Left renal pelvis (tissue), 4 donors: ENCODE results near the gene TMPO. TPM values are rescaled to one million over a fixed set of nuclear protein-coding genes. Genes with fewer than 3 reads are reported as not detected.
"Not testable (repeated sequence)": the region's sequence is repeated elsewhere in the genome, so short reads cannot be mapped to it uniquely, and the experiment has no call there.

ENCODE experiments used
- DNase-seq, 4 donors: peaks; one replicate each; pipeline ENCODE4 v3.0.0-alpha.2; 2013; ENCODE audit warnings: low read depth in 4 of 4, low spot score in 3 of 4
- polyA plus RNA-seq, 4 donors: library from polyadenylated mRNA; unstranded; fragments of 120-200 nt; gene quantifications; one replicate each; pipeline ENCODE4 v1.2.1, GENCODE V29; 2013; ENCODE audit not compliant: insufficient read length in 4 of 4

Gene TMPO
- polyA plus RNA-seq, 4 donors = 187 to 215 (median 201) TPM

- DNase-seq = no peak
These were observed 6.3 kb upstream of the TMPO start for GRCh38 chr12:98509063-98509462.

DNA sequence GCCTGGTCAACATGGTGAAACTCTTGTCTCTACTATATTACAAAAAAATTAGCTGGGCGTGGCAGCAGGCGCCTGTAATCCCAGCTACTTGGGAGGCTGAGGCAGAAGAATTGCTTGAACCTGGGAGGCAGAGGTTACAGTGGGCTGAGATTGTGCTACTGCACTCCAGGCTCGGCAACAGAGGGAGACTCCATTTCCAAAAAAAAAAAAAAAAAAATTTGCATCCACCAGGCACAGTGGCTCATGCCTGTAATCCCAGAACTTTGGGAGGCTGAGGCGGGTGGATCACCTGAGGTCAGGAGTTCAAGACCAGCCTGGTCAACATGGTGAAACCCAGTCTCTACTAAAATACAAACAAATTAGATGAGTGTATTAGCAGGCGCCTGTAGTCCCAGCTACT is 3.6 kb upstream of the TMPO start:
- DNase-seq = not testable (repeated sequence)

DNA sequence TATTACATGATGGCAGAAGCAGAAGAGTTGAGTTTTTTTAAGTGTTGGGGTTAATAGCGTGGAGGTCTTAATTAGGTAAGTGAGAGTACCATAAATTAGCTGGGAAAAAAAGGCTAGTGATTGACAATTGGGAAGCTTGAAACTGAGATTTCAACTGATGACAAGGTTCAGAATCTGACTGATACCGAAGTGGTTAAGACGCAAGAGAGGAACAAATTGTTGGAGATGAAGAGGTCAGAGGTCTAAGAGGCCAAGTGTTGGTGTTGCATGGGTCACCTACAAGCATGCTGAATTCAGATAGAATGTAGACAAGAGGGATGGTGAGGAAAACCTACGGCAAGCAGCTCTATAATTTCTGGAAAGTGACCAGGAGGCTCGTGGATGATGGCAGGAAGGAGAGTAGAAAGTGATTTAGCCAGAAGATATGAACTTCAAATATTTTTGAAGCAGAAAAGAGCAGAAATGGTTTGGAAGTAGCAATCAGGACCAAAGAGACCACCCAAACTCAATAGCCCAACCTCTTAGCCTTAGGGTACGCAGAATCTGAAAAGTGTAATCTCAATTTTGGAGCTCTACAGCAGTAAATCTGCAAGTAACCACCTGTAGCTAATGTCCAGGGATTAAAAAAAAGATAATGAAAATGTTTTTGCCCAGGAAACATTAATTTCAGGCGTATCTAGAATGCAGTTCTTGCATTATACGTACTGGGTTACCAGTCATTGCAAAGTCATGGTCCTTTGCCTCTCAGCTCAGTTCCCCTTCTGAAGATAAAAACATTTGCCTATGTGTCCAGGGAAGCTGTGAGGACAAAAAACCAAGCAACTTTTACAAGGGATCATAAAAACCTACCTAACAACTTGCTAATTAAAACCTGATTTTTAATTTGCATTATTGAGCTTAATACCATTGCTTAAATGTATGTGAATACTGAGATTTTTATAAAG is 1.7 kb upstream of the TMPO start:
- DNase-seq = no peak

DNA sequence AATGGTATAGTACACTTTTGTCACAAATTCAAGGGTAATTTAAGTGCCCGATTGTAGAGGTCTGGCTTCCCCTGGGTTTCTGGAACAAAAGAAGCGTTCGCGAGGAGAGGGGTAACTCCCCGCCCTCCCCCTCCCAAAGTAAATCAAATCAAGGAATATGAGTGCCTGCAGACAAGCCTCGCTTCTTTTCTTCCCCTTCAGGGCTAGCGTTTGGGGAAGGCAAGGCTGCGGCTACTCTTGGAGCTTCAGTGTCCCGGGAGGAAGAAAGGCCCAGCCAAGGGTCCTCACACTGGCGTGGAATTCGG is 456 bp upstream of the TMPO start:
- DNase-seq = no peak

DNA sequence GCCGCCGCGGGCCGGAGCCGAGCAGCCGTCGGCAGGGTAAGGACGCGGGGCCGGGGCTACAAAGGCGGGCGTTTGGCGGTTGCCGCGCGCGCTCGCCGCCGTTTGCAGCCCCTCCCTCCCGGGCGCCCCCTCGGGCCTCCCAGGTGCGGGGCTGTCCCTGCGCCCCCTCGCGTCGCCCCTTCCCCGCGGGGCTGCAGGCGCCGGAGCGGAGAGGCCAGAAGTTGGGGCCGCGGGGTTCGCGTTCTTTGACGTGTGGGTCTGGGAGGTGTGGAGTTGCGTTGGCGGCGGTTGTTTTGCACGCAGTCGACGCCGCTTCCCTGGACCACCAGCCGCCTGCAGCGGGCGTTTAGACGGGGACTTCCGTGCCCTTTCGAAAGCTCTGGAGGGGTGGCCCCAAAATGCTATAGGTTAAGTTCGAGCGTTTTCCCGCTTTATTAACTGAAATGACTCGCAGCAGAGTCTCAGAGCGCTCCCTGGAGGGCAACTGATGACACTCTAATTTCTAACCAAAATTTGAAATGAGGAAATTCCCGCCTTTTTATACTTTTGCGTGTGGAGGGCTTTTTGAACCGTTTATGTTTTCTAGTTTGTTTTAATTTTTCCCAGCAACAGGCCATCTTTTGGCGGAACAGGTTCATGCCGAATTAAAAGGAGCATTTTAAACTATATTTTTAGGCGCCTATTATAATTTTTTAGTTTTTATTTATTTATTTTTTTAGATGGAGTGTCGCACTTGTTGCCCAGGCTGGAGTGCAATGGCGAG is 902 bp downstream of the TMPO start:
- peak in 3 of 4 donors; percentile 70 to 80 (median 70) for DNase-seq

DNA sequence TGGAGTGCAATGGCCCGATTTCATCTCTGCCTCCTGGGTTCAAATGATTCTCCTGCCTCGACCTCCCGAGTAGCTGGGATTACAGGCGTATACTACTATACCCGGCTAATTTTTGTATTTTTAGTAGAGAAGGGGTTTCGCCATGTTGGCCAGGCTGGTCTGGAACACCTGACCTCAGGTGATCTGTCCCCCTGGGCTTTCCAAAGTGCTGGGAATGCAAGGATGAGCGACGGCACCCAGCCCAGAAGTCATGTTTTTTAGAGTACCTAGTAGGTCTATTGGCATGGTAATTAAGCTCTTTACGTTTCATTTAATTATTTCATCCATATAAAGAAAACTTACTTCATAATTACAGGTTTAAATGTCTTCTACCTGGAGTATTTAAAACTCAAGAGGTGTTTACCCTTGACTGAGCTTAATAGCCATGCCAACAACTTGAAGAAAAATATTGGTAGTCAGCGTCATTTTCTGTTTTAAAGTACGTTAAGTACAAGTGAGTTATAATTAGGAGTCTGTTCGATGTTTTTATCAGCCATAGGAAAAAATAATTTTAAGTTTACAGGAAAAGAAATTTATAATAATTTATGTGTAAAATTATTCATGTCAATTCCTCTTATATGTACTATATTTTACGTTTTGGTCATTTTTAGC is 4.0 kb downstream of the TMPO start:
- DNase-seq = no peak

GRCh38 chr12:98530068-98530467 is 14.7 kb downstream of the TMPO start:
- DNase-seq = no peak

DNA sequence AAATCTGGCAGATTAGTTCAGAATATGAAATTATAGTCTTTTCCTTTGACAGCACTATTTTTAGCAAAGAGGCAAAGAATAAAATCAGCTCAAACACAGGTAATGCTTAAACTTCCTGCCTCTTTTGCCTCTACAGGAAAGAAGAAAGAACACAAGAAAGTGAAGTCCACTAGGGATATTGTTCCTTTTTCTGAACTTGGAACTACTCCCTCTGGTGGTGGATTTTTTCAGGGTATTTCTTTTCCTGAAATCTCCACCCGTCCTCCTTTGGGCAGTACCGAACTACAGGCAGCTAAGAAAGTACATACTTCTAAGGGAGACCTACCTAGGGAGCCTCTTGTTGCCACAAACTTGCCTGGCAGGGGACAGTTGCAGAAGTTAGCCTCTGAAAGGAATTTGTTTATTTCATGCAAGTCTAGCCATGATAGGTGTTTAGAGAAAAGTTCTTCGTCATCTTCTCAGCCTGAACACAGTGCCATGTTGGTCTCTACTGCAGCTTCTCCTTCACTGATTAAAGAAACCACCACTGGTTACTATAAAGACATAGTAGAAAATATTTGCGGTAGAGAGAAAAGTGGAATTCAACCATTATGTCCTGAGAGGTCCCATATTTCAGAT is 17.4 kb downstream of the TMPO start:
- no peak for DNase-seq

DNA sequence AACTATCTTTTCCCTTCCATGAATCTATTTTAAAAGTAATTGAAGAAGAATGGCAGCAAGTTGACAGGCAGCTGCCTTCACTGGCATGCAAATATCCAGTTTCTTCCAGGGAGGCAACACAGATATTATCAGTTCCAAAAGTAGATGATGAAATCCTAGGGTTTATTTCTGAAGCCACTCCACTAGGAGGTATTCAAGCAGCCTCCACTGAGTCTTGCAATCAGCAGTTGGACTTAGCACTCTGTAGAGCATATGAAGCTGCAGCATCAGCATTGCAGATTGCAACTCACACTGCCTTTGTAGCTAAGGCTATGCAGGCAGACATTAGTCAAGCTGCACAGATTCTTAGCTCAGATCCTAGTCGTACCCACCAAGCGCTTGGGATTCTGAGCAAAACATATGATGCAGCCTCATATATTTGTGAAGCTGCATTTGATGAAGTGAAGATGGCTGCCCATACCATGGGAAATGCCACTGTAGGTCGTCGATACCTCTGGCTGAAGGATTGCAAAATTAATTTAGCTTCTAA is 18.4 kb downstream of the TMPO start:
- no peak for DNase-seq

DNA sequence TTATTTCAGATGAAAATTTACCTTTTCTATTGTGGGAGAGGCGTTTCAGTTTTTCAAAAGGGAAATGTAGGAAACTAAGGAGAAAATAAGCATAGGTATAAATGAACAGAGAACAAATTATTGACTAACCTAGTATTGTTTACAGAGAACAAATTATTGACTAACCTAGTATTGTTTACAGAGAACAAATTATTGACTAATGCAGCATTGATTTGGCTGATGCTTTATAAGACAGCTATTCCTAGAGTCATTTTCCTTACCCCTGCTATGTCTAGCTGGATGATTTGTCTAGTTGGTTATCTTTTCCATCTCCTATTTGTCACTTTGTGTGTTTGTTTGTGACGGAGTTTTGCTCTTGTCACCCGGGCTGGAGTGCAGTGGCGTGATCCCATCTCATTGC is 22.6 kb downstream of the TMPO start:
- no peak for DNase-seq

DNA sequence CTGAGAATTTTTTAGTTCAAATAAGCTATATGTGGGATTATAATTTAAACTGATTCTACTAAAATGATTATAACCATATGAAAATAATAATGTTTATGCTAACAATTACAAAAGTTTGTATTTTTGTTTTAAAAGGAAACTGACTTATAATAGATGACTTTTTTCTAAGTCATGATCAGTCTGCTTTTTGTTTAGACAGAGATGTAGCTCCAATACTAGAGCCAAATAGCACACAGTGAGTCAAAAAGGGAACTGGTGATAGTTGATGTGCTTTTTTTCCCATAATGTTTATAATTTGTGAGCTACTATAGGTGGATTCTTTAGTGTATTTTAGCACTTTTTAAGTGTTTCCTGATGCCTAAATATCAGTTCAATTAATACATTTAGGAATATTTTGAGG is 28.3 kb downstream of the TMPO start:
- no peak for DNase-seq

GRCh38 chr12:98544751-98545150 is 29.4 kb downstream of the TMPO start:
- no peak for DNase-seq

DNA sequence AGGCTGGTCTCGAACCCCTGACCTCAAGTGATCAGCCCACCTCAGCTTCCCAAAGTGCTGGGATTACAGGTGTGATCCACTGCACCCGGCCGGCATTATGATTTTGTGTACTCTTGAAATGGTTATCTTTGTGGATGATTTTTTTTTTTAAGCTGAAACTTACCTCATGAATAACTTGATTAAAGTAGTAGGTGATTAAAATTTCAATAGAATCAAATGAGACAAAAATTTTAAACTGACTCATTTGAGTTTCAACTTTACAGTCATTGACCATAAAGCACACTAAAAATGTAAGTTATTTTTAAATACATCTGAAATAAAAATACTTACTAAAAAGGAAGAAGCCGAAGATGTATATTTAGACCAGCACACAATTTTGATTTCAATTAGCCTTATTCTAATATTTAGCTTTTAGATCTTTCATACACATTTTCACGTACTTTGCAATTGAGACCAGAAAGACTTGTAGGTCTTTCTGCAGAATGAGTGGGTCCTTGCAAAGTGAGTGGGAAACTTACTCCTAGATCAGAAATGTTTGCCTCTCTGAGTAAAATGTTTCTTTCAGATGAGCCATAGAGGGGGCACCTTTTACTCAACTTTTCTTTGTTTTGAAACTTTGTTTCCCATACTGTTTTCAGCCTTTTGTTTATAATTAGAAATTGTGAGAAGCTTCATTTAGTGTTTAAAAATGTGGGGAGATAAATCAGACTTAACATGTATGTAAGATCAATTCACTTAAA is 34.2 kb downstream of the TMPO start:
- DNase-seq = no peak

- no peak for DNase-seq
These were observed 36.4 kb downstream of the TMPO start for GRCh38 chr12:98551787-98552186.

DNA sequence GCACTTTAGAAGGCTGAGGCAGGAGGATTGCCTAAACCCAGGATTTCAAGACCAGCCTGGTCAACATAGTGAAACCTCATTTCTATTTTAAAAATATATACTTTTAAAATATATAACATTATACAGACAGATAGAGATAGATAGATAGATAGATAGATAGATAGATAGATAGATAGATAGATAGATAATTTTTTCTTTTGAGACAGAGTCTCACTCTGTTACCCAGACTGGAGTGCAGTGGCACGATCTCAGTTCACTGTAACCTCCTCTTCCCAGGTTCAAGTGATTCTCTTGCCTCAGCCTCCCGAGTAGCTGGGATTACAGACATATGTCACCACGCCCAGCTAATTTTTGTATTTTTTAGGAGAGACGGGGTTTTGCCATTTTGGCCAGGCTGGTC is 42.7 kb downstream of the TMPO start:
- not testable (repeated sequence) for DNase-seq

DNA sequence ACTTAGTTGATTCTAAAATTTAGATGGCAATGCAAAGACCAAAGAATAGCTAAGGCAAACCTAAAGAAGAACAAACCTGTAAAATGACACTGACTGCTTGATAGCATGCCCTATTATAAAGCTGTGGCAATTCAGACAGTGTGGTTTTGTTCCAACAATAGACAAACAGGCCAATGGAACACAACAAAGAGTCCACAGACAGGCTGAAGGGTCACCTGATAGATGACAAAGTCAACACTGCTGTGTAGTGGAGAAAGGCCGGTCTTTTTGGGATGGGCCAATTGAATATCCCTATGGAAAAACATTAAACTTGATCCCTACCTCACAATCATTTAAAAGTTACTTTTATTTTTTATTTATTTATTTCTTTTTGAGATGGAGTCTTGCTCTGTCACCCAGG is 44.3 kb downstream of the TMPO start:
- DNase-seq = no peak

DNA sequence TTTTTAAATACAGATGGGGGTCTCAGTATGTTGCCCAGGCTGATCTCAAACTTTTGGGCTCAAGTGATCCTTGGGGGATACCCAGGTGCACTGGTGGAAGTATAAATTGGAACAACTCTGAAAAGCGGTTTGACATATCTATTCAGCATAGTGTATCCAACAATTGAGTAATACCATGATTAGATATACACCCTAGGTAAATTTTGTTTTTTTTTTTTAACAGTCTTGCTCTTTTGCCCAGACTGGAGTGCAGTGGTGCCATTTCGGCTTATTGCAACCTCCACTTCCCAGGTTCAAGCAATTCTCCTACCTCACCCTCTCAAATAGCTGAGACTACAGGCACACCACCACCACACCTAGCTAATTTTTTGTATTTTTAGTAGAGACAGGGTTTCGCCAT is 46.5 kb downstream of the TMPO start:
- DNase-seq = no peak

- DNase-seq = no peak
These were observed 56.6 kb downstream of the TMPO start for GRCh38 chr12:98572010-98572409.

- no peak for DNase-seq
These were observed 58.7 kb downstream of the TMPO start for GRCh38 chr12:98574110-98574509.

DNA sequence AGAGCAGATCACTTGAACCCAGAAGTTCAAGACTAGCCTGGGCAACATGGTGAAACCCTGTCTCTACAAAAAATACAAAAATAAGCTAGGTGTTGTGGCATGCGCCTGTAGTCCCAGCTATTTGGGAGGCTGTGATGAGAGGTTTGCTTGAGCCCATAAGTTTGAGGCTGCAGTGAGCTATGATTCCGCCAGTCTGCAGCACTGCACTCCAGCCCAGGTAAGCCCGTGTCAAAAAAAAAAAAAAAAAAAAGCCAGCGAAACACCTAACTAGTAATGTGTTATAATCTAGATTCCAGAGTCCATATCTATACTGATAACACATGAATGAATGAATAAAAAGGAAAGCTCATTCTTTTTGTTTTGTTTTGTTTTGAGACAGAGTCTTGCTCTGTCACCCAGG is 59.6 kb downstream of the TMPO start:
- no peak for DNase-seq
